ENCODE data around the gene EMP3.

- TF ChIP-seq CTCF (IDR thresholded peaks at IDR 0.05; ENCODE audit: poor library complexity) (no peak), EZH2 (IDR thresholded peaks at IDR 0.05; ENCODE audit: borderline replicate concordance) (no peak), EZH2phosphoT487 (IDR thresholded peaks at IDR 0.05; ENCODE audit: low read depth, severe bottlenecking, unreplicated experiment) (no peak)
Observed at GRCh38 chr19:48321622-48322591, 3.4 kb upstream of the EMP3 start.
